WI38 (cell line): ENCODE measurements around the gene C2orf80.
"Not testable (repeated sequence)": the region's sequence is repeated elsewhere in the genome, so short reads cannot be mapped to it uniquely, and the experiment has no call there.

Source experiments
- H3K4me3 ChIP-seq: 2 replicates; pipeline ENCODE4 v1.5.1; 2011; ENCODE audit warnings: low read depth, mild to moderate bottlenecking, control low read depth, low read length
- CTCF ChIP-seq: IDR thresholded peaks from 2 replicates; pipeline ENCODE4 v1.5.1; 2012; ENCODE audit warnings: low read depth, mild to moderate bottlenecking, control low read depth, low read length

The C2orf80 gene

DNA sequence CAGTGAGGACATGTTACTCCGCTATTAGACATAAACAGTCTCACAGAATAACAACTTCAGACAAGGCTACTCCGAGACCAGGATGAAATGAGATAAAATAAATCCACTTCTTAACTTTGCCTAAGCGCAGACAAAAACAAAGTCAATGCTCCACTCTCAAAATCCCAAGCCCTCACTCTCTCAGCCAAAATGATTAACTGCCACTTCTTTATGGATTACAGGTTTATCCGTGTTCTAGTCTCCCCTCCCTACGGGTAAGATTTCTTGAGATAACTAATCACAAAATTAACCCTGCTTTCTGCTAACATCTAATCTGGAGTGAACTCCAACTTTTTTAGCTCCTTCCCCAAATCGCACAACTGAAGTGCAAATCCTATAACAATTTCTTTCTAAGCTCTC lies 59.1 kb downstream of the C2orf80 start:
- no peak overlapping the region for H3K4me3 ChIP-seq
- TF ChIP-seq CTCF, result no peak

DNA sequence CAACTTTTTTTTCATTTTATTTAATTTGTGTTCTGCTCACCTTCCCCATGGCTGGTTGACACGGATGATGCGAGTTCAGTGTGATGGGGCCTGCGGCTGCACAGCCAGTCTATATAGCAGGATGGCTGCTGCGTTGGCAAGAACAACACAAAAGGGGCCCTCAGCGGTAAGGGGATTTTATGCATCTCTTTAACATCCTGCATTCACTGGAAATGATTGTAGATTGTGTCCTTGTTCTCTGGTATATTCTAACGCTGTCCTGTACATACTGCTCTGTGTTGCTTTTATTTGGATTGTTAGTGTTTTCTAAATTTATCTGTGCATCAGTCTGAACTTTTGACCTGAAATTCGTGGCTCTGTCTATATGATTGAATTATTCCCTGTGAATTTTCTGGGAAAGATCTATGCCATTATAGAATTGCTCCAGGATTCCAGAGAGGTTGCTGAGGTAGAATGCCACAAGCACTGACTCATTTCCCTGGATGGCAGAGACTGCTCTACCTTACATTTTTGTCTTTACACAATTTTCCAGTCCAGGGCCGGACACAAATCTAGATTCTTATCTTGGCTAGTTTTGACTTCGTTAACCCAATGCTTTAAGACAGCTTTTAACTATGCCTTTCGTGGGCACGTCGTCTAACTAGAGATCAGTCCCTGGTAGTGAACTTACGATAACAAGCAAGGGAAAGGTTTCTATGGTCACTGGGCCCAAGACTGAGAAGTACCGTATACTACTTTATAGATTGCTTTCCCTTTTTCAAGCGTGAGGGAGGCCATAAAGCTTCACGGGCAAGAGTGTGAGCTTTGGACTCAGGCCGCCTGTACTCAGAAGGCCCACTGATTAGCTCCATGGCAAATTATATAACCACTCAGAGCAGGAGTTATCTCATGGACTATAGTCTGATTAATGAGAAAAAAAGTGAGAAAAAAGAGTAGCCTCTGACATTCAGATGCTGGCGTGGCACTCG lies 59.8 kb downstream of the C2orf80 start, which contains the start of gene CRYGC:
TSS of gene CRYGC (minus strand) at position 85 of the 968 bp plus-strand sequence. CDS start at position 49, 36 bp downstream.
- TF ChIP-seq CTCF, result no peak

GRCh38 chr2:208128136-208128535 lies 61.7 kb downstream of the C2orf80 start:
- no peak overlapping the region for H3K4me3 ChIP-seq
- no peak for TF ChIP-seq CTCF

More for the DNA sequence above, 59.8 kb downstream of the C2orf80 start, which contains the start of gene CRYGC:
- H3K4me3 ChIP-seq, result no peak within 1 kb of the TSS

- H3K4me3 ChIP-seq, result no peak overlapping the region
- no peak for TF ChIP-seq CTCF
Measured at GRCh38 chr2:208127090-208127489, 62.7 kb downstream of the C2orf80 start.

DNA sequence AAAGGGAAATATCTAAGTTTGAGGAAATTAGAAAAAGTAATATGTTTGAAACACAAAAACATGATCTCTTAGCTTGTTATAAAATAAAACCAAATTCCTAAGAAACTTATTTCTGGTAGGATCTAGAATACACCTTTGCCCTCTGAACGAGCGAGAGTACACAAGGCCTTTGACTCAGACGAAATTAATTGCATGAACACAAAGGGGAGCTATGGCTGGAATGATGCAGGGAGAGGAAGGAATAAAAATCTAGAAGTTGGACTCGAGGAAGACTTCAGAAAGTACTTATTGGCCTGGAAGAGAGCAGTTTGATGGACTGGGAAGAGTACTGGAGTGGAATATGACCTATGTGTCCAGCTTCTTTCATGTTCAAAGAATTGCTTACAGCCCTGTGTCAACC lies 64.6 kb downstream of the C2orf80 start:
- no peak for TF ChIP-seq CTCF

DNA sequence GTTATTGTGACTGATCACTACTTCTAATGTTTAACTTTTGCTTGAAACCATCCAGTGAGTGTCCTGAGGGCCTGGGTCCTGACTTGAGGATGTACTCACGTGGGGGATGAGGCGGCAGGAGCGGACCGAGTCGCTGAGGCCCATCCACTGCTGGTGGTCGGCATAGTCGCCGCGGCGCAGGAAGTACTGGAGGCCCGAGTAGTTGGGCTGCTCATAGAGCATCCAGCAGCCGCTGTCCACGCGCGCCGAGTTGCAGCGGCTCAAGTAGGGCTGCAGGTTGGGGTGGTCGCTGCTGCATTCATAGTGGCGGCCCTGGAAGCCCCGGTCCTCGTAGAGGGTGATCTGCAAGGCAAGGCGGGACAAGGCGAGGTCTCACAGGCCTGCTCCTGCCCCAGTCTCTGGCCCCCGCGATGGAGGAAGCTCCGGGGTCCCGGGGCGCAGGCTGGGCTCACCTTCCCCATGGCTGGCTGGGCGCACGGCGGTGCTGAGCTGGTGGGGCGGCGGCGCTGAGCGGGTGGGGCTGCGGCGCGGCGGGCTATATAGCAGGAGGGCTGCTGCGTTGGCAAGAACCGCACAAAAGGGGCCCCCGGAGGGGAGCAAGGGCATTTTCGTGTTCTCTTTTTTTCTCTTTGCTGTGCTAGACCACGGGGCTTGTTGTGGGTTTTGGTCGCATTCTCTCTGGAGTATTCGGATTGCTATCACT lies 65.7 kb downstream of the C2orf80 start, which contains the start of gene CRYGD:
TSS of gene CRYGD (minus strand) at position 512 of the 703 bp plus-strand sequence. CDS start at position 461, 51 bp downstream.
- not testable (repeated sequence) for H3K4me3 ChIP-seq

More for the DNA sequence above, 64.6 kb downstream of the C2orf80 start:
- no peak overlapping the region for H3K4me3 ChIP-seq

DNA sequence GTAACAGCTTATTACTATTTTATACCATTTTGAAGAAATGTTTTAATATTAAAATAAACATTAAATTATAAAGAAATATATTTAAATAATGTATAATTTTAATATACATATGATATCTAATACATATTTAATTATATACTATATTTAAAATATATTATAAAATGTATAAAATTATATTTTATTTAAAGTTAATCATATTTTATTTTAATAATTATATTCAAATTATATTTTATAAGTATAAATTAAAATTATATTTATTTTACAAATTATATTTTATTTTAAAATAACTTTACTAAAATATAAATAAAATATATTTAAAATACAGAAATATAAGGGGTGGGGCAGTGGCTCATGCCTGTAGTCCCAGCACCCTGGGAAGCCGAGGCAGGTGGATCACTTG lies 67.6 kb downstream of the C2orf80 start:
- H3K4me3 ChIP-seq, result no peak overlapping the region
- TF ChIP-seq CTCF, result no peak
